Colonic mucosa (tissue), 4 donors: Measurements from ENCODE around the gene ST3GAL5. TPM values are rescaled to one million over a fixed set of nuclear protein-coding genes. Genes with fewer than 3 reads are reported as not detected.

Experiments used
- DNase-seq: peaks from one replicate; pipeline ENCODE4 v3.0.0-alpha.2; 2020
- H3K27ac ChIP-seq: fragments of 200-600 bp; one replicate; pipeline ENCODE4 v1.8.0; 2021
- H3K27me3 ChIP-seq: fragments of 200-600 bp; one replicate; pipeline ENCODE4 v1.8.0; 2021
- H3K36me3 ChIP-seq: fragments of 200-600 bp; one replicate; pipeline ENCODE4 v1.8.0; 2021
- H3K4me1 ChIP-seq: fragments of 200-600 bp; one replicate; pipeline ENCODE4 v1.8.0; 2021; ENCODE audit warnings: mild to moderate bottlenecking
- H3K4me3 ChIP-seq: fragments of 200-600 bp; one replicate; pipeline ENCODE4 v1.8.0; 2021
- H3K9ac ChIP-seq, 2 donors: one replicate each; pipeline ENCODE4 v1.7.0; 2013; ENCODE audit warnings: control low read depth in 2 of 2, low read depth in 2 of 2, low read length in 2 of 2
- H3K9me3 ChIP-seq: fragments of 200-600 bp; one replicate; pipeline ENCODE4 v1.8.0; 2021
- CTCF ChIP-seq: fragments of 200-600 bp; IDR thresholded peaks from one replicate; pipeline ENCODE4 v1.8.0; 2022; ENCODE audit warnings: antibody characterized with exemption, mild to moderate bottlenecking
- intact Hi-C: fragments of 100-400 bp; cut with DNase I; formaldehyde crosslinking; loops from one replicate; pipeline ENCODE4 v1.14.1; 2022
- total RNA-seq, 2 donors: library from RNA; stranded (reverse); fragmentation: NEBNext Ultra II Directional in 1 of 2; extraction: Animal tissue kit (Norgen Biotek cat#: 25700) in 1 of 2; gene quantifications; one replicate each; pipeline ENCODE4 v1.2.1, GENCODE V29; 2021
- donor health status: healthy.
- donor health status: DM: no; HTN: no; CAD: no.
- donor health status: DM: no; HTN: no; CAD: no.

The ST3GAL5 gene
- total RNA-seq, 2 donors from 2014 or later: 2.6 to 3.5 TPM

- Histone ChIP-seq H3K9me3 (no peaks in the 10 kb centered on the region), H3K27ac (no peak overlapping the region), H3K9ac (no peak overlapping the region), H3K36me3 (no peaks in the 10 kb centered on the region), H3K27me3 (no peaks in the 10 kb centered on the region), H3K4me3 (no peak overlapping the region), H3K4me1 (no peaks in the 10 kb centered on the region)
- no peak for DNase-seq
- intact Hi-C loops: no loop called here
- TF ChIP-seq CTCF: no peak
These were observed 96.9 kb downstream of the ST3GAL5 start for GRCh38 chr2:85791704-85792565.

GRCh38 chr2:85790499-85791188, 98.1 kb downstream of the ST3GAL5 start:
- DNase-seq: no peak
- no peak for TF ChIP-seq CTCF

GRCh38 chr2:85790032-85790431, 98.8 kb downstream of the ST3GAL5 start:
- intact Hi-C loops: no loop called here

More at GRCh38 chr2:85790499-85791188, 98.1 kb downstream of the ST3GAL5 start:
- intact Hi-C loops: no loop called here
- H3K36me3 ChIP-seq: no peaks in the 10 kb centered on the region
- H3K9ac ChIP-seq: no peak overlapping the region
- no peaks in the 10 kb centered on the region for H3K27me3 ChIP-seq
- no peak overlapping the region for H3K4me3 ChIP-seq
- no peak overlapping the region for H3K27ac ChIP-seq
- H3K9me3 ChIP-seq: no peaks in the 10 kb centered on the region
- no peaks in the 10 kb centered on the region for H3K4me1 ChIP-seq

GRCh38 chr2:85789271-85789670, 99.5 kb downstream of the ST3GAL5 start:
- H3K9ac ChIP-seq: no peak overlapping the region
- H3K4me1 ChIP-seq: no peaks in the 10 kb centered on the region
- H3K27ac ChIP-seq: no peak overlapping the region
- H3K9me3 ChIP-seq: no peaks in the 10 kb centered on the region
- H3K36me3 ChIP-seq: no peaks in the 10 kb centered on the region
- H3K4me3 ChIP-seq: no peak overlapping the region
- intact Hi-C loops: no loop called here
- DNase-seq: no peak
- TF ChIP-seq CTCF: no peak
- H3K27me3 ChIP-seq: no peaks in the 10 kb centered on the region

More at GRCh38 chr2:85790032-85790431, 98.8 kb downstream of the ST3GAL5 start:
- Histone ChIP-seq H3K27ac (no peak overlapping the region), H3K36me3 (no peaks in the 10 kb centered on the region), H3K4me1 (no peaks in the 10 kb centered on the region), H3K9ac (no peak overlapping the region), H3K4me3 (no peak overlapping the region), H3K9me3 (no peaks in the 10 kb centered on the region), H3K27me3 (no peaks in the 10 kb centered on the region)
- no peak for TF ChIP-seq CTCF
- no peak for DNase-seq

- TF ChIP-seq CTCF: no peak
- Histone ChIP-seq H3K9ac (no peak overlapping the region), H3K27me3 (no peaks in the 10 kb centered on the region), H3K4me1 (no peaks in the 10 kb centered on the region), H3K36me3 (no peaks in the 10 kb centered on the region), H3K27ac (no peak overlapping the region), H3K9me3 (no peaks in the 10 kb centered on the region), H3K4me3 (no peak overlapping the region)
- intact Hi-C loops: no loop called here
- no peak for DNase-seq
These were observed 100.2 kb downstream of the ST3GAL5 start for GRCh38 chr2:85788603-85789002.
